Measurements from ENCODE around the gene FBXO45.
"Not testable (repeated sequence)": the region's sequence is repeated elsewhere in the genome, so short reads cannot be mapped to it uniquely, and the experiment has no call there.

FBXO45 gene

DNA sequence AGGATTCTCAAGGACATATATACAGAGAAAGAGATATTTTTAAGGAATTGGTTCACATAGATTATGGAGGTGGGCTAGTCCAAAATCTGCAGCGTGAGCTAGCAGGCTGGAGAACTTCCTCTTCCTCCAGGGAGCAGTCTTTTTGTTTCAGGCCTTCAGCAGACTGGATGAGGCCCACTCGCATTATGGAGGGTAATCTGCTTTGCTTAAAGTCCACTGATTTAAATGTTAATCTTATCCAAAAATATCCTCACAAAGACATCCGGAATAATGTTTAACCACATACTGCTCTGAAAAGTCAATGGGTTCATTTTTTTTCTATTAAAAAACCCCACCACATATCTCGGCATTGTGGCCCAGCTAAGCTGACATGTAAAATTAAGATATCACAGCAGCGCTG, 48.8 kb downstream of the FBXO45 start:
- no peaks in the 10 kb centered on the region for H3K36me3 Mint-ChIP-seq (ENCODE audit: low read depth)
- DNase-seq = no peak
- H3K27ac Mint-ChIP-seq = no peak overlapping the region
- peaks cover 19% of the 10 kb centered on the region for H3K4me1 Mint-ChIP-seq (ENCODE audit: low read depth)
- H3K27me3 Mint-ChIP-seq = no peaks in the 10 kb centered on the region
- H3K4me3 Mint-ChIP-seq = no peak overlapping the region
- H3K9me3 Mint-ChIP-seq = no peaks in the 10 kb centered on the region

GRCh38 chr3:196619223-196619622, 50.8 kb downstream of the FBXO45 start:
- H3K27ac Mint-ChIP-seq = no peak overlapping the region

GRCh38 chr3:196619627-196620026, 51.2 kb downstream of the FBXO45 start:
- H3K27me3 Mint-ChIP-seq; H3K27ac Mint-ChIP-seq; H3K36me3 Mint-ChIP-seq (ENCODE audit: low read depth); DNase-seq; H3K9me3 Mint-ChIP-seq; H3K4me3 Mint-ChIP-seq: not testable (repeated sequence)
- H3K4me1 Mint-ChIP-seq (ENCODE audit: low read depth) = peaks cover 26% of the 10 kb centered on the region

More at GRCh38 chr3:196619223-196619622, 50.8 kb downstream of the FBXO45 start:
- Mint-ChIP-seq H3K36me3 (ENCODE audit: low read depth) (no peaks in the 10 kb centered on the region), H3K9me3 (no peaks in the 10 kb centered on the region), H3K27me3 (no peaks in the 10 kb centered on the region), H3K4me3 (no peak overlapping the region), H3K4me1 (ENCODE audit: low read depth) (peaks cover 22% of the 10 kb centered on the region)
- DNase-seq = no peak

DNA sequence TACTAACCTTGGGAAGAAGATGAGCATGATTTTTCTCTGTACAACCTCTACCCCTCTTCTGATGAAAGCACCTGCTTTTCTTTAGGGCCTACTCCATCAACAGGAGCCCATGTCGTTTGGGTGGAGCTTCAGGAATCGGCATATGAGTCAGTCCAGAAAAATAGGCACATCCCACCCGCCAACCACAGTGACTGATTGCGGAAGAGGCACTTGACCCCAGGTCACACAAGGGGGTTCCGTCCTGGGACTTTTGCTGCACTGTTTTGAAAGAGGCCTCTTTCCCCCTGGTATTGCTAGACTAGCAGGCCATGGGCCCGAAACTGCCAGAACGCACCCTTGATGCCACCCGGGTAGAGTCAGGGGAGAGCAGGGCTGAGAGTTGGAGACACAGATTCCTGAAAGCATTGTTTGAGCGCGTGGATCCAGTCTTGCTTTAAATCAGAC, 51.7 kb downstream of the FBXO45 start:
- peaks cover 32% of the 10 kb centered on the region for H3K4me1 Mint-ChIP-seq (ENCODE audit: low read depth)
- DNase-seq = no peak
- no peaks in the 10 kb centered on the region for H3K9me3 Mint-ChIP-seq
- no peaks in the 10 kb centered on the region for H3K36me3 Mint-ChIP-seq (ENCODE audit: low read depth)
- peak overlapping the region; percentile 53 for H3K27ac Mint-ChIP-seq
- no peak overlapping the region for H3K4me3 Mint-ChIP-seq
- H3K27me3 Mint-ChIP-seq = no peaks in the 10 kb centered on the region

DNA sequence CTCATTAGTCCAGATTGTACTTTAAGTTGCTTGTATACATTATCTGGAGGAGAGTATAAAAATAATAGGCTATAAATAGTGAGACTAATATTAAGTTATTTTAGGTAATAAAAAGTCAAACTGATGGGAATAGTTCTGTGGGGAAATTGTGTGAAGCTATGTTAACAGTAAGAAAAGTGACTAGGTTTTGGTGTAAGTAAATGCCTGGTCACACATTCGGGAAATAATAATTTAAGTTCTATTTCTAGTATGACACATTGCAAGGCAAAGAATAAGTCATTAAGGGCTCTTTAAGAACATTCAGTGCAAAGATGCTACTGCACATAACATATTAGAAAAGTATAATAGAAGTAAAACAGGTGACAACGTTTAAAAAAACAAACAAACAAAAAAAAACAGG, 52.2 kb downstream of the FBXO45 start:
- Mint-ChIP-seq H3K27me3 (no peaks in the 10 kb centered on the region), H3K36me3 (ENCODE audit: low read depth) (no peaks in the 10 kb centered on the region), H3K27ac (peak overlapping the region; percentile 6), H3K4me3 (no peak overlapping the region), H3K4me1 (ENCODE audit: low read depth) (peaks cover 35% of the 10 kb centered on the region), H3K9me3 (no peaks in the 10 kb centered on the region)
- no peak for DNase-seq

GRCh38 chr3:196621611-196622010, 53.2 kb downstream of the FBXO45 start:
- H3K27ac Mint-ChIP-seq = no peak overlapping the region
- H3K27me3 Mint-ChIP-seq = no peaks in the 10 kb centered on the region
- H3K9me3 Mint-ChIP-seq = no peaks in the 10 kb centered on the region
- no peaks in the 10 kb centered on the region for H3K36me3 Mint-ChIP-seq (ENCODE audit: low read depth)
- H3K4me1 Mint-ChIP-seq (ENCODE audit: low read depth) = peaks cover 35% of the 10 kb centered on the region
- no peak overlapping the region for H3K4me3 Mint-ChIP-seq
- no peak for DNase-seq

GRCh38 chr3:196624067-196624790, 55.8 kb downstream of the FBXO45 start:
- peak overlapping the region; percentile 71 for H3K4me3 Mint-ChIP-seq
- H3K27ac Mint-ChIP-seq = peak overlapping the region; percentile 90
- peaks cover 51% of the 10 kb centered on the region for H3K4me1 Mint-ChIP-seq (ENCODE audit: low read depth)
- no peaks in the 10 kb centered on the region for H3K9me3 Mint-ChIP-seq
- H3K27me3 Mint-ChIP-seq = no peaks in the 10 kb centered on the region
- H3K36me3 Mint-ChIP-seq (ENCODE audit: low read depth) = no peaks in the 10 kb centered on the region
- DNase-seq = no peak

GRCh38 chr3:196624907-196625306, 56.4 kb downstream of the FBXO45 start:
- H3K27ac Mint-ChIP-seq = peak overlapping the region; percentile 90
- peaks cover 56% of the 10 kb centered on the region for H3K4me1 Mint-ChIP-seq (ENCODE audit: low read depth)
- H3K27me3 Mint-ChIP-seq = no peaks in the 10 kb centered on the region
- no peaks in the 10 kb centered on the region for H3K36me3 Mint-ChIP-seq (ENCODE audit: low read depth)
- H3K9me3 Mint-ChIP-seq = no peaks in the 10 kb centered on the region
- DNase-seq = no peak
- peak overlapping the region; percentile 71 for H3K4me3 Mint-ChIP-seq

GRCh38 chr3:196625331-196625730, 56.9 kb downstream of the FBXO45 start:
- no peak overlapping the region for H3K4me3 Mint-ChIP-seq
- no peaks in the 10 kb centered on the region for H3K27me3 Mint-ChIP-seq
- no peak overlapping the region for H3K27ac Mint-ChIP-seq
- DNase-seq = peak; percentile 29
- H3K36me3 Mint-ChIP-seq (ENCODE audit: low read depth) = no peaks in the 10 kb centered on the region
- no peaks in the 10 kb centered on the region for H3K9me3 Mint-ChIP-seq
- H3K4me1 Mint-ChIP-seq (ENCODE audit: low read depth) = peaks cover 56% of the 10 kb centered on the region

- Mint-ChIP-seq H3K36me3 (ENCODE audit: low read depth) (peaks cover 4% of the 10 kb centered on the region), H3K27me3 (no peaks in the 10 kb centered on the region), H3K27ac (no peak overlapping the region), H3K4me1 (ENCODE audit: low read depth) (peaks cover 66% of the 10 kb centered on the region), H3K9me3 (no peaks in the 10 kb centered on the region), H3K4me3 (no peak overlapping the region)
- no peak for DNase-seq
Measured at GRCh38 chr3:196627918-196628231, 59.4 kb downstream of the FBXO45 start.

- peaks cover 4% of the 10 kb centered on the region for H3K36me3 Mint-ChIP-seq (ENCODE audit: low read depth)
- no peaks in the 10 kb centered on the region for H3K9me3 Mint-ChIP-seq
- peaks cover 70% of the 10 kb centered on the region for H3K4me1 Mint-ChIP-seq (ENCODE audit: low read depth)
- H3K27me3 Mint-ChIP-seq = no peaks in the 10 kb centered on the region
- H3K4me3 Mint-ChIP-seq = no peak overlapping the region
- H3K27ac Mint-ChIP-seq = no peak overlapping the region
- DNase-seq = no peak
Measured at GRCh38 chr3:196629228-196629627, 60.8 kb downstream of the FBXO45 start.

GRCh38 chr3:196631682-196632045, 63.2 kb downstream of the FBXO45 start:
- peaks cover 68% of the 10 kb centered on the region for H3K4me1 Mint-ChIP-seq (ENCODE audit: low read depth)
- H3K9me3 Mint-ChIP-seq = no peaks in the 10 kb centered on the region
- H3K27ac Mint-ChIP-seq = peak overlapping the region; percentile 93
- peaks cover 4% of the 10 kb centered on the region for H3K36me3 Mint-ChIP-seq (ENCODE audit: low read depth)
- H3K27me3 Mint-ChIP-seq = no peaks in the 10 kb centered on the region
- DNase-seq = no peak
- H3K4me3 Mint-ChIP-seq = peak overlapping the region; percentile 79

DNA sequence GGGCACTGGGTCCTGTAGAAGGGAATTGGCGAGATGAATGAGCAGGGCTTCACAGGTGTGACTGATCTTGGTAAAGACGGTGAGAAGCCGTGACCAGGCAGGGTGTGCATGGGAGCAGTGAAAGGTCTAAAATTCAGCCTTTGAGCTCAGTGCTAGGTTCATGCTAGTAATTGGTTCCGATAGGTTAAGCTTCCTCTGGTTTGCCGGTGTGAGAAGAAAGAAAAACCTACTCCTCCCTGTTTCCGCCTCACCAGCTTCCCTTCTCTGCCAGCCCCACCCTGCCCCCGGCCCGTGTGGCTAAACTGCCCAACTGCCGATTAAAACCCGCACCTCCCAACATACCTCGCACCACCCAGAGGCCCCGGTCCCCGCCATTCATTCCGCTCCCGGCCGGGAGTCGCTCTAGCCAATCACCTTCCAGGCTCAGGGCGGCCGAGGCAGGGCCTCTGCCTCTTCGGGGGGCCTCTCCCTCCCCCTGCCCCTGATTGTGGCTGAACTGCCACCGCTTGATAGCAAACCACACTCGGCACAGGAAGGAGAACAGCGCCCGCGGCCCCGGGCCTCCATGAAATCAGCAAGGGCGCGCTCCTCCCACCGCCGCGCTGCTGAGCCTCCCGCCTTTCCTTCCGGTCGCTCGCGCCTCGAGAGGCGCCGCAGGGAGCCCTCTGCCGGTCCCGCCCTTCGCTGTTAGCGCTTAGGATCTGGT, 63.7 kb downstream of the FBXO45 start:
- DNase-seq = peak; percentile 90
- peak overlapping the region; percentile 79 for H3K4me3 Mint-ChIP-seq
- peak overlapping the region; percentile 93 for H3K27ac Mint-ChIP-seq
- H3K4me1 Mint-ChIP-seq (ENCODE audit: low read depth) = peaks cover 64% of the 10 kb centered on the region
- H3K36me3 Mint-ChIP-seq (ENCODE audit: low read depth) = peaks cover 4% of the 10 kb centered on the region
- H3K27me3 Mint-ChIP-seq = no peaks in the 10 kb centered on the region
- no peaks in the 10 kb centered on the region for H3K9me3 Mint-ChIP-seq

- Mint-ChIP-seq H3K4me1 (ENCODE audit: low read depth) (peaks cover 62% of the 10 kb centered on the region), H3K36me3 (ENCODE audit: low read depth) (peaks cover 4% of the 10 kb centered on the region), H3K27me3 (no peaks in the 10 kb centered on the region), H3K9me3 (no peaks in the 10 kb centered on the region), H3K4me3 (peak overlapping the region; percentile 79), H3K27ac (peak overlapping the region; percentile 60)
- no peak for DNase-seq
Measured at GRCh38 chr3:196633555-196634151, 65.2 kb downstream of the FBXO45 start.

GRCh38 chr3:196634224-196634623, 65.8 kb downstream of the FBXO45 start:
- peaks cover 68% of the 10 kb centered on the region for H3K4me1 Mint-ChIP-seq (ENCODE audit: low read depth)
- H3K9me3 Mint-ChIP-seq = no peaks in the 10 kb centered on the region
- no peaks in the 10 kb centered on the region for H3K27me3 Mint-ChIP-seq
- no peak for DNase-seq
- H3K27ac Mint-ChIP-seq = no peak overlapping the region
- peaks cover 4% of the 10 kb centered on the region for H3K36me3 Mint-ChIP-seq (ENCODE audit: low read depth)
- no peak overlapping the region for H3K4me3 Mint-ChIP-seq

Measured in activated T-cell treated with anti-CD3 and anti-CD28 coated beads, Interleukin-2, amount 50 U/mL, for 24 hours (primary cell).